HG03565 (cell line): ENCODE measurements around the gene SUB1.
"Not testable (repeated sequence)": the region's sequence is repeated elsewhere in the genome, so short reads cannot be mapped to it uniquely, and the experiment has no call there.

Source experiments
- ATAC-seq: cut with Tn5 transposase; IDR thresholded peaks from one replicate; pipeline ENCODE4 v1.9.1; 2021; ENCODE audit warnings: mild to moderate bottlenecking, moderate library complexity; ENCODE audit not compliant: unreplicated experiment

The SUB1 gene

DNA sequence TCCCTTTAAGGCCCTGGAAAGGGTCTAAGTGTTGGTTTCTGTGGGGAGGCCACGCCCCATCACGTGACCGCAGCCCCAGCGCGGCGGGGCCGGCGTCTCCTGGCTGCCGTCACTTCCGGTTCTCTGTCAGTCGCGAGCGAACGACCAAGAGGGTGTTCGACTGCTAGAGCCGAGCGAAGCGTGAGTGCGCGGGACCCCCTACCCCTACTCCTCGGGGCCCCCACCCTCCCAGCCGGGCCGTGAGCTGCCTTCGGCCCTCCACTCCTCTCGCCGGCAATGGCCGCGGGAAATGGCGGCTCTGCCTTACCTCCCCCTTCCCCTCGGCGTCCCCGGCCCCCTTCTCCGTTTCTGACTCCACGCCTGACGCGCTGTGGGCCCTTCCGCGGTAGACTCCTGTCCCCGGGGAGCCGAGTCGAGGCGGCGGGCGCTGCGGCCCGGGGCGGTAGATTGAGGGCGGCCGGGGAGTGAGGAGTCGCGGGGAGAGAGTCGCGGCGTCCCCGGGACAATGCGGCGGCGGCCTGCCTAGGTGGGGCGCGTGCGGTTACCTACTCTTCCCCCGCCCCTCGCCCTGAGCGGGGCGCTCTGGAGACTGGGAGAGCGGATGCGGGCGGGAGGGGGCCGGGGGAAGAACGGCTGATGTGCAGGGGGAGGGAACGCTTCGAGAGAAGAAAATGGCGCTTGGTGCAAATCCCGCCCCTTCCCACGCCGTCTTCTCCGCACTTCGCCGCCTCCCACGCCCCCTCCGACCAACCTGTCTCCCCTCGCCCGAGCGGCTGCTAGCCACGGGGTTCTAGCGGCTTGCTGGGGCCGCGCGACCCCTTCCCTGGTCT is at the start of gene SUB1:
Gene SUB1, plus strand, starts transcription at position 112 of the 830 bp plus-strand sequence. CDS start 2,956 bp downstream, outside the sequence.
- peak; percentile 32 for ATAC-seq

GRCh38 chr5:32536246-32536645 is 49.1 kb upstream of the SUB1 start:
- no peak for ATAC-seq

DNA sequence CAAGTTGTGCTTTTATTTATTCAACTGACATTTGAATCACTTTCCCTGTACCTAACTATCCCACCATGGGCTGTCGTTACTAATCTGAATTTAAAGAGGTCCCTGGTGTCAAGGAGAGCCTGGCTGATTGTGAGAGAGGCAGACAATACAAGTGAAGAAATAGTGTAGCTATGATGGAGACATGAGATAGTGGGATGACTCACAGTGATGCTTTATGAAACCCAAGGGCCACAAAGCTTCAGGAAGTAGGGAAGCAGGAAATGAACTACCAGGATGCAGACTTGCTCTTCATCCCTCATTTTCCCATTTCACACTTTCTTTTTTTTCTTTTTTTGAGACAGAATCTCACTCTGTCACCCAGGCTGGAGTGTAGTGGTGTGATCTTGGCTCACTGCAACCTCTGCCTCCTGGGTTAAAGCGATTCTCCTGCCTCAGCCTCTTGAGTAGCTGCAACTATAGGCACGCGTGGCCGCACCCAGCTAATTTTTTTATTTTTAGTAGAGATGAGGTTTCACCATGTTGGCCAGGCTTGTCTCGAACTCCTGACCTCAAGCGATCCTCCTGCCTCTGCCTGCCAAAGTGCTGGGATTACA is 47.8 kb upstream of the SUB1 start:
- ATAC-seq = not testable (repeated sequence)

DNA sequence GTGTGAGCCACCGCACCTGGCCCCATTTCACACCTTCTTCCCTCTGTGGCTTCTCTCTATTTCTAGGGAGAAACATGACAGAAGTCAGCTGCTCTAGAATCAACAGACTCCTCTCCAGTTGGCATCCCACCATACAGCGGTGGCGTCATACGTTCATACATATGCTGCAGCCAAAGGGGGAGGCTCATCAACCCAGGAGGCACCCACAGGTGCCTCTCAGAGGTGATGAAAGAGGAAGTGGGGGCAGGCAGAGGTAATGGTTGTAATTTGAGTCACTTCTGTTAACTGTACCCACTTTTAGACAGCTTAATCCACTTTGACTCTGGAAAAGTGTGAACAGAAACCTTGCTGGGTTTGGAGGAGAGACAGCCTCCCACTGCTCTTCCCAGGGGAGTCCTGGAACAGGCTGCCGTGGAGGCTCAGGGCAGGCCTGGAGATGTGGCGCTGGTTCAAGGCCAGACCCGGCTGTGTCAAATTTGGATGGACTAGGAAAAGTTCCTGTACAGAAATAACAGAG is 47.3 kb upstream of the SUB1 start:
- ATAC-seq = peak; percentile 61

DNA sequence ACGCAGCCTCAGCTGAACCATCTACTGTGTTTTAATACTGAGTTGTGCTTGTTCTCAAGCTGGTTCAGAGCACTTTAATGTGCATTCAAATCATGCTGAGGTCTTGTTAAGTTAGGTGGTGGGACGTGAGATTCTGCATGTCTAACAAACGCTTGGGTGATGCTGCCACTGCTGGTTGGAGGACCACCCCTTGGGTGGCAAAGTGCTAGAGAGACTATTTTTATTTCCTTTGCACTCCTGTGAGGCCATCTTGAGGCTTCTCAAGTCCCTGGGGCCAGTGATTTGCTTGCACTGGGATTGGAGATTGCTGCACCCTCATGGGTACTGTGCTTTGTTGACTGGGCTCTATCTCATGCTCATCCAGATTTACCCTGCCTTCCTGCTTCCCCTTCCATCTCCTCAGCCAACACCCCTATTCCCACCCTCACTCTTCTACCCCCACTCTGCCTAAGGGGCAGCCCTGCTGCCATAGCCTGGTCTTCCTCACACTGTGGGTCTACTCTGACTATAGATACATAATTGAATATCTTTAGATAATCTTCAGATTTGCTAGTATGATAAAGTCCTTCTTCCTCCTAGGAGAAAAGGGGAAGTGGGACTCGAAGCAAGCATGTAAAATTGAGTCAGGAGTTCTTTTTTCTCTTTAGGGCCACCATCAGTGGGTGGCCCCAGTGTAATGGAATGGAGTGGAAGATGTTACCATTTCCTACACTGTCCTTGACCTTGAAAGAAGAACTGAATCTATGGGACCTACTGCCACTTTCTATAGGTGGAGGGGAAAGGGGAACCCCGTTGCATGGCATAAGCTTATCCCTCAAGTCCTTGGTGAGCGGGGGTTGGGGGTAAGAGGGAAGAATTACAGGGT is 45.1 kb upstream of the SUB1 start:
- ATAC-seq = no peak

GRCh38 chr5:32541241-32541640 is 44.1 kb upstream of the SUB1 start:
- ATAC-seq = no peak

- ATAC-seq = peak; percentile 81
Observed at GRCh38 chr5:32542216-32543059, 42.9 kb upstream of the SUB1 start.

DNA sequence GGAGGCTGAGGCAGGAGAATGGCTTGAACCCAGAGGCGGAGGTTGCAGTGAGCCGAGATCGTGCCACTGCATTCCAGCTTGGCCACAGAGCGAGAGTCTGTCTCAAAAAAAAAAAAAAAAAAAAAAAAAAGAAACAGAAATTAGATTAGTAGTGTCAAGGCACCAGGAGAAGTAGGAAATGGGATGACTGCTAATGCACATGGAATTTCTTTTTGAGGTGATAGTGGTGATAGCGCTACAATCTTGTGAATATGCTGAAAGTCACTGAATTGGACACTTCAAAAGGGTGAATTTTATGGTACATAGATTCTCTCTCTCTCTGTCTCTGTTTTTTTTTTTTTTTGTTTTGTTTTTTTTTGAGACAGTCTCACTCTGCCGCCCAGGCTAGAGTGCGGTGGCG is 42.1 kb upstream of the SUB1 start:
- no peak for ATAC-seq

- no peak for ATAC-seq
Observed at GRCh38 chr5:32545102-32545800, 40.1 kb upstream of the SUB1 start.

- ATAC-seq = no peak
Observed at GRCh38 chr5:32551194-32551593, 34.2 kb upstream of the SUB1 start.

DNA sequence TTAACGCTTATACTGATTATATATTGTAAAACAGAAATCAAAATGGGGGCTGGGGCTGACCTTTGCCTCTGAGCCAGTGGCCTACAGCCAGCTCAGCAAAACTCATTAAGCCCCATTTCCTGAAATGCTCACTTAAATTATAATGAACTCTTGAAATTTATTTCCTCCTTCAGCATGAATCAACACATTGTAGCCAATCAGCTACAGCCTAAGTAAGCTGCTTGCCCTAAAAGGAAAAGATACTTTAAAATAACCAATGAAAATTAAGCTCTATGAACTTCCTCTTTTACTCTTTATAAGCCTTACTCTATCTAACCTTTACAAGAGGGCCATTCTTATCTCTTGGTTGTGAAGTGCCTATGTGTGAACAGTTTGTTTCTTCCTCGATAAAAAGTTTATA is 33.5 kb upstream of the SUB1 start:
- no peak for ATAC-seq

DNA sequence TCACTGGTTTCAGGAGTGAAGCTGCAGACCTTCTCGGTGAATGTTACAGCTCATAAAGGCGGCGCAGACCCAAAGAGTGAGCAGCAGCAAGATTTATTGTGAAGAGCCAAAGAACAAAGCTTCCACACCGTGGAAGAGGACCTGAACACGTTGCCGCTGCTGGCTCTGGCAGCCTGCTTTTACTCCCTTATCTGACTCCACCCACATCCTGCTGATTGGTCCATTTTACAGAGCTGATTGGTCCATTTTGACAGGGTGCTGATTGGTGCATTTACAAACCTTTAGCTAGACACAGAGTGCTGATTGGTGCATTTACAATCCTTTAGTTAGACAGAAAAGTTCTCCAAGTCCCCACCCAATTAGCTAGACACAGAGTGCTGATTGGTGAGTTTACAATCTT is 32.9 kb upstream of the SUB1 start:
- not testable (repeated sequence) for ATAC-seq

- ATAC-seq = no peak
Observed at GRCh38 chr5:32552936-32553335, 32.4 kb upstream of the SUB1 start.

- not testable (repeated sequence) for ATAC-seq
Observed at GRCh38 chr5:32554181-32554780, 31.1 kb upstream of the SUB1 start.

- ATAC-seq = not testable (repeated sequence)
Observed at GRCh38 chr5:32556543-32556942, 28.8 kb upstream of the SUB1 start.

DNA sequence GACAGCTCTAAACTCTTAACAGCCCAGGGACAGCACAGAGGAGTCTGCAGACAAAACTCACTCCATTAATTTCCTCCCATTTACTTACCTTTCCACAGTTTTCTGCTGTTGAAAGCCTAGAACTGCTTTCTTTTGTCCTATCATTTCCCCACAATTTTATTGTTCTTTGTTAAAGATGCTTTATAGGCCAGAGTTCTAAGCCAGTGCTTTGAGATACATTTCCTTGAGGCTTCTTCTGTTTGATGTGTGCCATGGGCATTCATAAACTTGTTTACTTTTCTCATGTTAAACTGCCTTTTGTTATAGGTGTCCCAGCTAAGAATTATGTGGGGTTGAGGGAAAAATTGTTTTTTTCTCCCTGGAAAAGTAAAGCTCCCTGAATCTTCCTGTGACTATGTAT is 25.9 kb upstream of the SUB1 start:
- ATAC-seq = no peak

GRCh38 chr5:32559921-32560320 is 25.4 kb upstream of the SUB1 start:
- ATAC-seq = no peak

GRCh38 chr5:32562056-32562455 is 23.3 kb upstream of the SUB1 start:
- no peak for ATAC-seq

GRCh38 chr5:32562843-32563242 is 22.5 kb upstream of the SUB1 start:
- ATAC-seq = no peak
